NCI-H748 treated with DMSO at 0.1 percent for 48 hours (cell line): ENCODE measurements around the gene COP1.
"Not testable (repeated sequence)": the region's sequence is repeated elsewhere in the genome, so short reads cannot be mapped to it uniquely, and the experiment has no call there.

ENCODE experiments used
- DNase-seq: peaks from one replicate; lab custom pipeline; 2025; lab: John Stamatoyannopoulos, UW

Gene COP1

GRCh38 chr1:176206961-176207902 is at the start of gene COP1:
Gene COP1, minus strand, starts transcription at chr1:176207286. Its CDS starts 308 bp downstream, at chr1:176206978.
- peak; percentile 73 for DNase-seq

GRCh38 chr1:176252191-176252590 is 45.1 kb upstream of the COP1 start:
- DNase-seq, result no peak

DNA sequence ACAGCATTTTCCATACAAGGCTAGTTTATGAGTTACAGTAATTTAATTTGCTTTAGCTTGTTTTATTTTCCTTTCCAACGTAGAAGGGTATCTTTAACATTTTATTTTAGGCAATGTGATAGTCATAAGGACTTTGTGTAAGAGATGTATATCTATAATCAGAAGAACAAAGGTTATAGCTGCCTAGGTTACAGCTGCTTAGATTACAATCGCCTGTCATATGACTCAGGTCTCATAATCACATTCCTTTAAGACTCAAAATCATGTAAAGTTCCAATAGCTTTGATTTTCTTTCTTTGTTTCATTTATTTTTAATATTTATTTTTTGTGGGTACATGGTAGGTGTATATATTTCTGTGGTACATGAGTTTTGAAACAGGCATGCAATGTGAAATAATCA is 37.8 kb upstream of the COP1 start:
- DNase-seq, result no peak

DNA sequence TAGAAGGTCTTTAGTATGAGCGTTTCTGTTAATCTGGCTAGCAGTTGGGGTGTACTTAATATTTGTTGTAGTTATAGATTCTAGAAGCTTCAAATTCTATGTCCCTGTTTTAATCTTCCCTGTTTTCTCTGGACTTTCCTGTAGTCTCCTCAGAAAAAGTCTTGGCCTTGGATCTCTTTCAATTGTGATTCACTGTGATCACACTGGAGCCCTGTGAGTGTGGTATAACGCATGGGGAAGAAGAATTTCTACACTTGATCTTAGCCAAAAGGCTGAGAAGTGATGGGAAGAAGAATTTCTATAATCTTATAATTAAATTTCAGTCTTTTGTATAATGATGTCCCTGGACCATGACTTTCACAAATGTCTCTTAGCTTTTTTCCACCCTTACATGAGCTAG is 36.7 kb upstream of the COP1 start:
- DNase-seq, result no peak

DNA sequence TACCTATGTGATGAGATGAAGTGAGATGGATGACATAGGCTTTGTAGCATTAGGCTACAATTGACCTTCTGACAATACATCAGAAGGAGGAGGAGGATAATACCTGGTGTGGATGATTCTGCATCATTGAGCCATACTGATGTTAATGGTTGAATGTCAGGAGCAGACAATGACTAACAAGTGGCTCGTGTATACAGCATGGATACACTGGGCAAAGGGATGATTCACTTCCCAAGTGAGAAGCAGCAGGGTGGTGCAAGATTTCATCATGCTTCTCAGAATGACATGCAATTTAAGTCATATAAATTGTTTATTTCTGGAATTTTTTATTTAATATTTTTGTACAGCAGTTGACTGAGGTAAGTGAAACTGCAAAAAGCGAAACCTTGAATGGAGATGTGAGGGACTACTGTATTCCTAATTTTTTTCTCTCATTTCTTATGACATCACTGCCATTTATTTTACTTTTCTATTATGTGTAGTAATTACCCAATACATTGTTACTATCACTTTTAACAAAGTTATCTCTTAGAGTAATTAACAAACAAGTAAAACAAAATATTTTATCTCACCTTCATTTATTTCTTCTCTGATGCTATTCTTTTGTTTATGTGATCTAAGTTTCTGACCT is 34.4 kb upstream of the COP1 start:
- no peak for DNase-seq

DNA sequence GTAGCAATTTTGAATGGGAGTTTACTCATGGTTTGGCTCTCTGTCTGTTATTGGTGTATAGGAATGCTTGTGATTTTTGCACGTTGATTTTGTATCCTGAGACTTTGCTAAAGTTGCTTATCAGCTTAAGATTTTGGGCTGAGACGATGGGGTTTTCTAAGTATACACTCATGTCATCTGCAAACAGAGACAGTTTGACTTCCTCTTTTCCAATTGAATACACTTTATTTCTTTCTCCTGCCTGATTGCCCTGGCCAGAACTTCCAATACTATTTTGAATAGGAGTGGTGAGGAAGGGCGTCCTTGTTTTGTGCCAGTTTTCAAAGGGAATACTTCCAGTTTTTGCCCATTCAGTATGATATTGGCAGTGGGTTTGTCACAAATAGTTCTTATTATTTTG is 26.6 kb upstream of the COP1 start:
- DNase-seq, result not testable (repeated sequence)

- DNase-seq, result no peak
Observed at GRCh38 chr1:176227579-176227978, 20.5 kb upstream of the COP1 start.

- no peak for DNase-seq
Observed at GRCh38 chr1:176225911-176226310, 18.8 kb upstream of the COP1 start.

DNA sequence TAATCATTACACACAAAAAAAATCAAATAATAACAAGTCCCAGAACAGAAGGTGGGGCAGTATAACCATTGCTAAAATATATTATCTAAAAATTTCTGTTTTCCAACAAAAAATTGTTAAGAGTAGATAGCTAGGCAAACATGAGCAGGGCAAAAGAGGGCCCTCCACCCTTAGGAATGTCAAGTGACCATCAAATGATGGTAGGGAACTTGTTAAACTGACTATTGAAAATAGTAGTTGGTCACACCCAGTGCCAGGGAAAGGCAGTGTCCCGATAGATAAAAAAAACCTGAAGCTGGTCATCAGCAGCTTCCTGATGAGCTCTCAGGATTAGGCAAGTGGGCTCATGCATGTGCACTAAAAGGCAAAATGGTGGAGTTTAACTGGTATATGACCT is 18.4 kb upstream of the COP1 start:
- no peak for DNase-seq

DNA sequence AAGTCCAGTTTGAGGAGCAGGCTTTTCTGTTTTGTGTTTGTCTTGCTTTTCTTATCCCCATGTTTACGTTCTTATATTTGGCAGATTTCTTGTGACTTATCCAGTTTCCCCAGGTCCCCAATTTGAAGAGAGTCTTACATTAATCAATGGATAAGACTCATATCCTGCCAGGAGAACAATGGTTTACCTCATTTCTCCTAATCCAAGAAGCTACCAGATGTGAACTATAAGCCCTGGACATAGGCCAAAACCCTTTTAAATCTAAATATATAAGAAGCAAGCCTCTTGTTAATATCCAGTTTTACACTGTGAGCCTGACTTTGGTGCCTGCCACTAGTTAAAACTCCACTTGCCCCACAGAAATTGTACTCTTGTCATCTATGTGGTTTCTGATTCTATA is 15.1 kb upstream of the COP1 start:
- DNase-seq, result no peak

GRCh38 chr1:176220100-176220689 is 13.1 kb upstream of the COP1 start:
- no peak for DNase-seq

GRCh38 chr1:176217461-176218099 is 10.5 kb upstream of the COP1 start:
- no peak for DNase-seq

GRCh38 chr1:176216031-176216430 is 8.9 kb upstream of the COP1 start:
- DNase-seq, result no peak

GRCh38 chr1:176211396-176212165 is 4.5 kb upstream of the COP1 start:
- no peak for DNase-seq

- DNase-seq, result no peak
Observed at GRCh38 chr1:176208034-176208433, 948 bp upstream of the COP1 start.

- no peak for DNase-seq
Observed at GRCh38 chr1:176206006-176206960, 803 bp downstream of the COP1 start.

GRCh38 chr1:176205332-176205914 is 1.7 kb downstream of the COP1 start:
- DNase-seq, result no peak

- not testable (repeated sequence) for DNase-seq
Observed at GRCh38 chr1:176204655-176205054, 2.4 kb downstream of the COP1 start.

DNA sequence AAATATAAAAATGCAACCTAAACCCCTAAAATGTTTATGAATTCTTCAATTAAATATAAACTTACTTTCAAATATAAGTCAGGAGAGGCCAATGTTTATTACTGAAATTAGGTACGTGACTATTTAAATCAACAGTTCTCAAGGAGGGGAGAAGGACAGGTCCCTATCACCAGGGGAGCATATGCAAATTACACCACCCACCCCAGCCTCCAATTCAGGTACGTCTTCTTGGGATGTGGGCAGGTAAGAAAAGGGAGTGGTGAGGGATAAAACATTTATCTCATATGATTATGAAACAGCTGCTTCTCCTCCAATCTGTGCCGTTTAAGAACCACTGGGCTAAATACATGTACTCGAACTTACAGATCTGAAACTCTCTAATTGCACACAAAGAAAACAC is 3.4 kb downstream of the COP1 start:
- no peak for DNase-seq

- DNase-seq, result no peak
Observed at GRCh38 chr1:176201568-176201967, 5.5 kb downstream of the COP1 start.
